GM23338 (cell line): ENCODE results near the gene CLDN11. TPM values are rescaled to one million over a fixed set of nuclear protein-coding genes. Genes with fewer than 3 reads are reported as not detected.

ENCODE experiments used
- ATAC-seq: fragments of 200-7000 bp; cut with Tn5 transposase; 3 replicates; pipeline ENCODE4 v1.9.1; 2020
- DNase-seq: peaks from one replicate; pipeline ENCODE4 v3.0.0-alpha.2; 2015; ENCODE audit warnings: low spot score
- H2AFZ ChIP-seq: fragments of 200-600 bp; sonication (generic); 2 replicates; pipeline ENCODE4 v1.8.0; 2016; ENCODE audit warnings: antibody characterized with exemption, mild to moderate bottlenecking, moderate library complexity
- H3F3A ChIP-seq: fragments of 200-600 bp; sonication (generic); replicated peaks from 2 replicates; pipeline ENCODE4 v1.8.0; 2017; ENCODE audit warnings: antibody characterized with exemption, mixed run types, low read depth
- H3K27ac ChIP-seq: fragments of 200-600 bp; sonication (generic); 2 replicates; pipeline ENCODE4 v1.6.1; 2016; ENCODE audit warnings: low read depth
- H3K27me3 ChIP-seq: fragments of 200-600 bp; sonication (generic); 2 replicates; pipeline ENCODE4 v1.8.0; 2016; ENCODE audit warnings: mild to moderate bottlenecking, mixed run types, moderate library complexity; ENCODE audit not compliant: insufficient read depth
- H3K36me3 ChIP-seq: fragments of 200-600 bp; sonication (generic); 2 replicates; pipeline ENCODE4 v1.8.0; 2016; ENCODE audit warnings: mild to moderate bottlenecking; ENCODE audit not compliant: insufficient read depth
- H3K4me1 ChIP-seq: fragments of 200-600 bp; sonication (generic); 2 replicates; pipeline ENCODE4 v1.8.0; 2016; ENCODE audit warnings: mild to moderate bottlenecking, moderate library complexity; ENCODE audit not compliant: insufficient read depth
- H3K4me2 ChIP-seq: fragments of 200-600 bp; sonication (generic); 2 replicates; pipeline ENCODE4 v1.7.1; 2017; ENCODE audit warnings: mixed run types
- H3K4me3 ChIP-seq: fragments of 200-600 bp; sonication (generic); 2 replicates; pipeline ENCODE4 v1.6.1; 2016; ENCODE audit warnings: mixed run types
- H3K79me2 ChIP-seq: fragments of 200-600 bp; sonication (generic); replicated peaks from 2 replicates; pipeline ENCODE4 v1.8.0; 2017; ENCODE audit warnings: mild to moderate bottlenecking; ENCODE audit not compliant: insufficient read depth
- H3K9me2 ChIP-seq: fragments of 200-600 bp; sonication (generic); 2 replicates; pipeline ENCODE4 v1.8.0; 2017; ENCODE audit not compliant: insufficient read depth
- H4K20me1 ChIP-seq: fragments of 200-600 bp; sonication (generic); replicated peaks from 2 replicates; pipeline ENCODE4 v1.8.0; 2017; ENCODE audit warnings: mild to moderate bottlenecking; ENCODE audit not compliant: insufficient read depth
- H3K27ac Mint-ChIP-seq: 2 replicates; pipeline ENCODE4 v1.8.0; 2020; ENCODE audit warnings: inconsistent platforms, mild to moderate bottlenecking, moderate library complexity, mixed read lengths
- H3K27me3 Mint-ChIP-seq: 3 replicates; pipeline ENCODE4 v1.8.0; 2022; ENCODE audit warnings: low read depth, mild to moderate bottlenecking, moderate library complexity, mixed read lengths, inconsistent platforms; ENCODE audit not compliant: insufficient read depth, poor library complexity
- H3K36me3 Mint-ChIP-seq: 3 replicates; pipeline ENCODE4 v1.8.0; 2021; ENCODE audit warnings: low read depth, mild to moderate bottlenecking, inconsistent platforms, moderate library complexity, mixed read lengths
- H3K4me1 Mint-ChIP-seq: 3 replicates; pipeline ENCODE4 v1.8.0; 2020; ENCODE audit warnings: mild to moderate bottlenecking, inconsistent platforms, mixed read lengths
- H3K4me3 Mint-ChIP-seq: 3 replicates; pipeline ENCODE4 v1.8.0; 2021; ENCODE audit warnings: moderate library complexity, mild to moderate bottlenecking, inconsistent platforms, mixed read lengths
- H3K9me3 Mint-ChIP-seq: 3 replicates; pipeline ENCODE4 v1.8.0; 2020; ENCODE audit warnings: moderate library complexity, mild to moderate bottlenecking, inconsistent platforms, mixed read lengths
- EZH2 ChIP-seq: fragments of 200-600 bp; sonication (generic); IDR thresholded peaks from one replicate; pipeline ENCODE4 v1.8.0; 2017; ENCODE audit warnings: antibody characterized with exemption, mild to moderate bottlenecking, low read depth; ENCODE audit not compliant: unreplicated experiment
- EZH2phosphoT487 ChIP-seq: fragments of 200-600 bp; sonication (generic); IDR thresholded peaks from one replicate; pipeline ENCODE4 v1.8.1; 2018; ENCODE audit warnings: antibody characterized with exemption; ENCODE audit not compliant: unreplicated experiment
- JUNB ChIP-seq: IDR thresholded peaks from one replicate; pipeline ENCODE4 v1.6.1; 2016; ENCODE audit warnings: antibody characterized with exemption; ENCODE audit not compliant: unreplicated experiment
- NANOG ChIP-seq: IDR thresholded peaks from 2 replicates; pipeline ENCODE4 v1.6.1; 2016; ENCODE audit warnings: antibody characterized with exemption, borderline replicate concordance
- POLR2AphosphoS5 ChIP-seq: IDR thresholded peaks from 2 replicates; pipeline ENCODE4 v1.6.1; 2016; ENCODE audit warnings: antibody characterized with exemption, low read depth
- STAT1 ChIP-seq: IDR thresholded peaks from one replicate; pipeline ENCODE4 v1.6.1; 2016; ENCODE audit warnings: antibody characterized with exemption; ENCODE audit not compliant: unreplicated experiment
- ZNF114 ChIP-seq: fragments of 250-450 bp; sonication (Bioruptor Pico); IDR thresholded peaks from 2 replicates; pipeline ENCODE4 v1.5.0; 2020; ENCODE audit warnings: mild to moderate bottlenecking, moderate library complexity
- ZNF331 ChIP-seq: fragments of 250-450 bp; sonication (Bioruptor Pico); IDR thresholded peaks from 2 replicates; pipeline ENCODE4 v1.5.0; 2020; ENCODE audit warnings: low read depth, mild to moderate bottlenecking, moderate library complexity
- ZNF462 ChIP-seq: fragments of 250-450 bp; sonication (Bioruptor Pico); IDR thresholded peaks from 2 replicates; pipeline ENCODE4 v1.5.0; 2020; ENCODE audit warnings: mild to moderate bottlenecking, moderate library complexity
- polyA plus RNA-seq: library from polyadenylated mRNA; unstranded; fragments of >200 nt; fragmentation: Nextera tagmentation; extraction: Ambion mirVana; gene quantifications from 2 replicates; pipeline ENCODE4 v1.2.1, GENCODE V29; 2016
- total RNA-seq: library from RNA; depleted of rRNA; stranded (reverse); fragments of >200 nt; shearing (Covaris generic); gene quantifications from 2 replicates; pipeline ENCODE4 v1.2.3, GENCODE V29; 2014

Gene CLDN11
- total and polyA plus RNA-seq, 2 experiments from 2014 or later = 5.2 to 8.3 TPM

- no peak overlapping the region for H3K4me3 ChIP-seq
- H3K36me3 ChIP-seq = no peaks in the 10 kb centered on the region
- no peaks in the 10 kb centered on the region for H3K79me2 ChIP-seq
- H2AFZ ChIP-seq = no peak overlapping the region
- peaks cover 15% of the 10 kb centered on the region for H3F3A ChIP-seq
- no peak overlapping the region for H3K4me2 ChIP-seq
- Mint-ChIP-seq H3K36me3 (peaks cover 6% of the 10 kb centered on the region; the same call in 1 of the 3 replicates), H3K4me3 (no peak overlapping the region), H3K27ac (no peak overlapping the region), H3K9me3 (0 out of 3 replicates have a peak, but pooled peaks cover 2% of the 10 kb centered on the region), H3K27me3 (peaks cover 27% of the 10 kb centered on the region), H3K4me1 (peaks cover 28% of the 10 kb centered on the region)
- 0 out of 2 replicates have a peak, but pooled peaks cover under 1% of the 10 kb centered on the region for H3K9me2 ChIP-seq
- peaks cover 38% of the 10 kb centered on the region for H3K27me3 ChIP-seq
- no peak for ATAC-seq
- DNase-seq = no peak
- peaks cover 25% of the 10 kb centered on the region for H3K4me1 ChIP-seq
- no peaks in the 10 kb centered on the region for H4K20me1 ChIP-seq
- TF ChIP-seq JUNB = no peak
- TF ChIP-seq POLR2AphosphoS5 = no peak
- TF ChIP-seq ZNF462 = no peak
- TF ChIP-seq EZH2 = no peak
- TF ChIP-seq NANOG = no peak
- no peak for TF ChIP-seq EZH2phosphoT487
- no peak for TF ChIP-seq STAT1
- TF ChIP-seq ZNF331 = no peak
- no peak for TF ChIP-seq ZNF114 (CRISPR knock-in tag)
- H3K27ac ChIP-seq = no peak overlapping the region
Measured at GRCh38 chr3:170423001-170423615, 4.4 kb downstream of the CLDN11 start.
